ENCODE data around the gene ANTXR1. TPM values are rescaled to one million over a fixed set of nuclear protein-coding genes. Genes with fewer than 3 reads are reported as not detected.

Gene ANTXR1
- total RNA-seq, 2 experiments from 2014 or later: not detected

DNA sequence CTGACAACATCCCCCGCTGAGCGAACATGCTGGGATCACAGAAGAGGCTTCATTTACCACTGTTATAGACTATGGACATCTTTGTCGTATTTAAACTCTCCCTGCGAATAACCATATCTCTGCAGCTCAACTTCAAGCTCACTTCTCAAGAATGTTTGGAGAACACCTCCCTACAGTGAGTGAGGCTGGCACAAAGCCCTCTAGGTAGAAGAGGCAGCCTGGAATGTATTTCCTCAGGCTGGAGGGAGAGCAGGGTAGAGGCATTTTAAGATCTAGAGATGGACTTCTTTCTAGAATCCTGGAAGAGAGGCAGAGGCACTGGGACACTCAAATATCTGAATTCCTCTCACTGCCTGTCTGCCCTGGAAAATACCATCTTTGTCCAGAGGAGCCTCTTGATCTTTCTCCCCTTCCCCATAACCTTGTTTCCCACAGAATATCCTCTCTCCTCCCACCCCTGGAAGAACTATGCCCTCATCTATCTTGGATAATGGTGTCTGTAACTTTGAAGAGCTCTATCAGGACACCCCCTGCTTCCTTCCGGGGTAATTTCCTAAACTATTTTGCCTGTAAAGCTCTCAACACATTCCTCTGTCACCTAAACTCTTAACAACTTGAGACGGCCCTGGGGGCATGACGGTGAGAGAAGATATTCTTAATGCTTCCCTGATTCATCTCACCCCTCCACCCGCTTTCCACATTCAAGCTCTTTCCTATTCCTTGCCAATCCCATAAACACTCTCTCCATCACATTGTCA lies 2.4 kb upstream of the ANTXR1 start:
- H3K9me3 Mint-ChIP-seq: no peaks in the 10 kb centered on the region
- no peak overlapping the region for H3K27ac Mint-ChIP-seq
- no peaks in the 10 kb centered on the region for H3K36me3 Mint-ChIP-seq
- ChIA-PET CTCF (interaction anchor here (0.9 to 1.4 kb wide), 3 partner anchors 67 to 296 kb away, joined by 3 to 4 read pairs (median 3); no protein-coding TSS in a partner anchor), POLR2A (no interaction called here)
- no peak overlapping the region for H3K4me3 Mint-ChIP-seq
- H3K4me1 Mint-ChIP-seq (ENCODE audit: low read depth): peaks cover 14% of the 10 kb centered on the region
- intact Hi-C loops (cut with micrococcal nuclease): loop anchor here (5.0 kb wide), 1 partner anchor 297 kb away; no protein-coding TSS in a partner anchor
- H3K27me3 Mint-ChIP-seq: peaks cover 35% of the 10 kb centered on the region
- DNase-seq: no peak

DNA sequence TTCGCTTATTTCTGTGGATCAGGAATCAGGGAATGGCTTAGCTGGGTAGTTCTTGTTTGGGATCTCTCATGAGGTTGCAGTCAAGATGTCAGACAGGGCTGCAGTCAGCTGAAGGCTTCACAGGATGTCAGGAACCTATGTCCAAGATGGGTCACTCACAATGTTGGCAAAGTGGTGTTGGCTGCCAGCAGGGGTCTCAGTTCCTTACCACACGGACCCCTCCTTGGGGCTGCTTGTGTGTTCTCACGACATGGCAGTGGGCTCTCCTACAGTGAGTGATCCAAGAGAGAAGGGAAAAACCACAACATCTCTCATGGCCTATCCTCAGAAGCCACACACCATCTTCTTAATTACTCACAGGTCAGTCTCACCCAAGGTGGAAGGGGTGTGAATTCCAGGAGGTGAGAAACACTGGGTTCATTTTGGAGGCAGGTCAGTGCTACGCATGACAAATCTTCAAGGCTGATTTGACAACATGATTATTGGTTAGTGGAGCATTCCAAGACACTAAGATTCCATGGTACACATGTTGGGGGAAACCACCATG lies 1.3 kb upstream of the ANTXR1 start:
- no peak overlapping the region for H3K27ac Mint-ChIP-seq
- POLR2A ChIA-PET: no interaction called here
- intact Hi-C loops (cut with micrococcal nuclease): loop anchor here (5.0 kb wide), 1 partner anchor 296 kb away; no protein-coding TSS in a partner anchor
- CTCF ChIA-PET: interaction anchor here (1.0 to 2.3 kb wide), 3 partner anchors 294 to 297 kb away, joined by 3 to 7 read pairs (median 4); no protein-coding TSS in a partner anchor
- H3K4me1 Mint-ChIP-seq (ENCODE audit: low read depth): peaks cover 14% of the 10 kb centered on the region
- no peak for DNase-seq
- no peaks in the 10 kb centered on the region for H3K36me3 Mint-ChIP-seq
- H3K4me3 Mint-ChIP-seq: no peak overlapping the region
- H3K9me3 Mint-ChIP-seq: no peaks in the 10 kb centered on the region
- H3K27me3 Mint-ChIP-seq: peaks cover 35% of the 10 kb centered on the region

DNA sequence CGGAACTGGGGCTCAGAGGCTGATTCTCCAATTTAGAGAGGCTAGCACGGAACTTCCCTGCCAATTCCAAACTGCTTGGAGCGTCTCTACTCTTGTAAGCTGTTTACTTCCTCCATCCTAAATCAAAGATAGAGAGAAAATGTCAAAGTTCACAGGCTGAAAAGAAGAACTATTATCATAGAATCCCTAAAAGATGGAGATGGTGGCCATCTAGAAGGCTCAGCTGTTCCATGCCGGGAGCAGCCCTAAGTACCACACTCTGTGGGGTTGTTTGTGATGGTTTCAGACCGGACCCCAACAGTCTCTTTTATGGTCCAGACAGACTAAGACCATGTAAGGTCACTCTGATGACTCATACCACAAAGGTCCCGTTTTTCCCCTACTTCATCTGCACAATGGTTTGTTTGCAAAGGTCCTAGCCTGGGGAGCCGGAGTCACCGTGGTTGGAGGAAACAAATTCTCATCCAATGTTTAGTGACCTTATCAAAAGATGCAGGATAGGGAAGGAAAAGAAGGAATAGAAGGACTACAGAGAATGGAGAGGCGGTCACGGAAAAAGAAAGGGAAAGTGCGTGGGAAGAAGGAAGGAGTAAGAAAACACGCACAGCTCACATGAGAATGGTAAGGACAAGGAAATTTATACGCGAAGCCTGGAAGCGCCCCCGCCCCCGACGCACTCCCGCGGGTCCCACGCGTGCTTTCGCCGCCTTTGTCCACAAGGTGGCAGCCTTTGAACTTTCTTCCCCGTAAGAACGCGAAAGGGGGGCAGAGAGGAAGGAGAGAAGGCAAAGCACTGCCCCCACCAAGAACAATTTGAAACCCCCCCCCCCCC lies 453 bp upstream of the ANTXR1 start:
- H3K36me3 Mint-ChIP-seq: no peaks in the 10 kb centered on the region
- H3K4me3 Mint-ChIP-seq: peak overlapping the region; percentile 61
- H3K27me3 Mint-ChIP-seq: peaks cover 42% of the 10 kb centered on the region
- peak; percentile 44 for DNase-seq
- CTCF ChIA-PET: interaction anchor here (0.6 to 2.3 kb wide), 8 partner anchors 9 to 421 kb away, joined by 3 to 7 read pairs (median 4); no protein-coding TSS in a partner anchor
- intact Hi-C loops (cut with micrococcal nuclease): loop anchor here (1.0 to 5.0 kb wide), 2 partner anchors 69 to 295 kb away; no protein-coding TSS in a partner anchor
- peaks cover 14% of the 10 kb centered on the region for H3K4me1 Mint-ChIP-seq (ENCODE audit: low read depth)
- POLR2A ChIA-PET: no interaction called here
- H3K9me3 Mint-ChIP-seq: no peaks in the 10 kb centered on the region
- no peak overlapping the region for H3K27ac Mint-ChIP-seq

DNA sequence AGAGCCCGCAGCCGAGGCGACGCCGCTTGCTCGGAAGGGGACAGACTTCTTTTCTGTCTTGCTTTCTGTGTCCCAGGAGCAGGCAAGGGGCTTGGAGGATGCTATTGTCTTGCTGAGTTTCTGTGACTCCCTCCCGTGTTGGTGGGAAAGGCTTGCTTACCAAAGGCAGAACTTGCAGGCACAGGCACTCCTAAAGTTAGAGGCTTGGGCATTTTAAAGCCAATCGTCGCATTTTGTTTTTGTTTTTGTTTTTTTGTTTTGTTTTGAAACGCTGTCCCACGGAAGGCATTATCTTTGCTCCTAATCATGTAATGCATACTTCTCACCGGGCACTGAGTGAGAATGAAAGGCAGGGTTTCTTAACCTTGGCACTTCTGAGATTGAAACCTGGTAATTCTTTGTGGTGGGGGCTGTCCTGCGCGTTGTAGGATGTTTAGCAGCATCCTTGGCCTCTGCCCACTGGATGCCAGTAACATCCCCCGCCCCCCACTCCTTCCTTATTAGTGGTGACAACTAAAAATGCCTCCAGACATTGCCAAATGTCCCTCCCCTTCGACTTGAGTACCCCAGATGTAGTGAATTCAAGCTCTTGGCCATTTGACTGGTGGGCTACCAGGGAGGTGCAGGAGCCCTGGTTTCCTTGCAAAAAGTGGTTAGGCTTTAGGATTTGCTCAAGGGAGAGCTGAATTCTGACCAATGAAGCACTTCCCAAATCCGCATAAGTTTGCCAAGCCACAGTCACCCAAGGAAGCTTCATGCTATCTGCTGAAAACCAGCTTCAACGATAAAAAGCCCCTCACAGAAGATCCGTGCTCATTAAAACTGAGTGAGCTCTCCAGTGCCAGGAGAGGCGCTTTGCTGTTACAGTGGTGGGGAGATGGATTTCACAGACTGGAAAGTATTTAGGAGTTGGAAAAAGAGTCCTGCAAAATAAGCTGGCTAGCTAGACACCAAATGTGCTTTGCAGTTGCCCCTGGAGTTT lies 1.2 kb downstream of the ANTXR1 start:
- H3K27ac Mint-ChIP-seq: no peak overlapping the region
- POLR2A ChIA-PET: no interaction called here
- no peaks in the 10 kb centered on the region for H3K36me3 Mint-ChIP-seq
- intact Hi-C loops (cut with micrococcal nuclease): loop anchor here (1.0 to 5.0 kb wide), 3 partner anchors 40 to 293 kb away; no protein-coding TSS in a partner anchor
- CTCF ChIA-PET: interaction anchor here (0.7 to 1.4 kb wide), 3 partner anchors 10 to 800 kb away, joined by 3 to 6 read pairs (median 4); no protein-coding TSS in a partner anchor
- peaks cover 14% of the 10 kb centered on the region for H3K4me1 Mint-ChIP-seq (ENCODE audit: low read depth)
- H3K4me3 Mint-ChIP-seq: peak overlapping the region; percentile 61
- DNase-seq: peak; percentile 40
- H3K27me3 Mint-ChIP-seq: peaks cover 51% of the 10 kb centered on the region
- no peaks in the 10 kb centered on the region for H3K9me3 Mint-ChIP-seq

DNA sequence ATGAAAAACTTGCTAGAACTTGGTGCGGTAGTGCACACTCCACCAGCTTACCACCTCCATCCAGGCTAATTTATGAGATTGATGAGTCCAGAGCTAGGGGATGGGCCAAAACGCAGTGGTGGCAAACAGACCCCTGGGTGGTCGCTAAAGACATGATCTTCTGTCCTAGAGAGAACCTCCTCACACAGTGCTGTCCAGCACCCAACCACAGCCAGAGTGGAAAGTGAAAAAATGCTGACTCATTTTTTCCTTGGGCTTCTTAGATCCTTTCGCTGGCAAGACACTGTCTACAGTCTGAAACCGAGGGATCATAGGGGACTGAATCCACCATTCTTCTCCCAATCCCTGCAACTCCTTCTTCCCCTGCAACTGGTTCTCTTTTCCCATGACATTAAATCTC lies 4.1 kb downstream of the ANTXR1 start:
- Mint-ChIP-seq H3K4me1 (ENCODE audit: low read depth) (peaks cover 14% of the 10 kb centered on the region), H3K27me3 (peaks cover 61% of the 10 kb centered on the region), H3K27ac (no peak overlapping the region), H3K4me3 (no peak overlapping the region), H3K36me3 (no peaks in the 10 kb centered on the region), H3K9me3 (no peaks in the 10 kb centered on the region)
- ChIA-PET CTCF (no interaction called here), POLR2A (no interaction called here)
- intact Hi-C loops (cut with micrococcal nuclease): no loop called here
- no peak for DNase-seq

DNA sequence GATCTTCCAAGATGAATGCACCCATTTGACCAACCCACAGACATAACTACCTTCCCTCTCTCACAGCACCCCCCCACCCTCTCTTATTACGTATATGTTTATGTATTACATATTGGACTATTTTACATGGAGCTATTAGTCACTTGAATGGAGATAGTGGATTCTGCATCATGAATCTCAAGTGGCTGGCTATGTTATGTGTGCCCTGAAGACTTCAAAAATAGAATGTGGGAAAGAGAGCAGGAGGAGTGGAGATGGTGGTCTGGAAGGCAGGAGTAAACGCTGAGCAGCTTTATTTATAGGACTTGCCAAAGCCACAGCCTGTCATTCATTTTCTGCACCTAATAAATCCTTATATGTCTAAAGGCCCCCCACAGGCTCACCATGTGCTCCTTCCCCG lies 4.9 kb downstream of the ANTXR1 start:
- Mint-ChIP-seq H3K27ac (no peak overlapping the region), H3K9me3 (no peaks in the 10 kb centered on the region), H3K4me1 (ENCODE audit: low read depth) (peaks cover 8% of the 10 kb centered on the region), H3K4me3 (no peak overlapping the region), H3K36me3 (no peaks in the 10 kb centered on the region), H3K27me3 (peaks cover 55% of the 10 kb centered on the region)
- intact Hi-C loops (cut with micrococcal nuclease): no loop called here
- POLR2A ChIA-PET: no interaction called here
- no peak for DNase-seq
- CTCF ChIA-PET: no interaction called here

DNA sequence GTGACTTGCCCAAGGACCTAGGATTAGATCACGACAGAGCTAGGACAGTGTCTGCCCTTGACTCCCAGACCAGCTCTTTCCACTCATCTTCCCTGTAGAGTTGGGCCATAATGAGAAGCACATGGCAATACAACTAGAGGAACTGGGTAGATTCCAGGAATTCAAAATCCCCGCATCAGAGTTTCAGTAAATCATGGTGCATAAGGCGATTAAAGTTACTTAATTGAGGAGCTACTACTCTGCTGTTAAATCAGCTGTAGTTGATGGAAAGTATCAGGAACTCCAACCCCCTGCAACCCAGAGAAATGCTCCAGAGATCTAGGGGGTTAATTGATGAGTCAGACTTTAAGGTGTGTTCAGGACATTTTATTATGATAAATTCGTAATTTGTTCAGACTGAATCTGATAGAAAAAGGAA lies 5.7 kb downstream of the ANTXR1 start:
- Mint-ChIP-seq H3K4me1 (ENCODE audit: low read depth) (peaks cover 7% of the 10 kb centered on the region), H3K36me3 (no peaks in the 10 kb centered on the region), H3K4me3 (no peak overlapping the region), H3K27me3 (peaks cover 51% of the 10 kb centered on the region), H3K27ac (no peak overlapping the region), H3K9me3 (no peaks in the 10 kb centered on the region)
- ChIA-PET CTCF (no interaction called here), POLR2A (no interaction called here)
- intact Hi-C loops (cut with micrococcal nuclease): no loop called here
- DNase-seq: no peak

DNA sequence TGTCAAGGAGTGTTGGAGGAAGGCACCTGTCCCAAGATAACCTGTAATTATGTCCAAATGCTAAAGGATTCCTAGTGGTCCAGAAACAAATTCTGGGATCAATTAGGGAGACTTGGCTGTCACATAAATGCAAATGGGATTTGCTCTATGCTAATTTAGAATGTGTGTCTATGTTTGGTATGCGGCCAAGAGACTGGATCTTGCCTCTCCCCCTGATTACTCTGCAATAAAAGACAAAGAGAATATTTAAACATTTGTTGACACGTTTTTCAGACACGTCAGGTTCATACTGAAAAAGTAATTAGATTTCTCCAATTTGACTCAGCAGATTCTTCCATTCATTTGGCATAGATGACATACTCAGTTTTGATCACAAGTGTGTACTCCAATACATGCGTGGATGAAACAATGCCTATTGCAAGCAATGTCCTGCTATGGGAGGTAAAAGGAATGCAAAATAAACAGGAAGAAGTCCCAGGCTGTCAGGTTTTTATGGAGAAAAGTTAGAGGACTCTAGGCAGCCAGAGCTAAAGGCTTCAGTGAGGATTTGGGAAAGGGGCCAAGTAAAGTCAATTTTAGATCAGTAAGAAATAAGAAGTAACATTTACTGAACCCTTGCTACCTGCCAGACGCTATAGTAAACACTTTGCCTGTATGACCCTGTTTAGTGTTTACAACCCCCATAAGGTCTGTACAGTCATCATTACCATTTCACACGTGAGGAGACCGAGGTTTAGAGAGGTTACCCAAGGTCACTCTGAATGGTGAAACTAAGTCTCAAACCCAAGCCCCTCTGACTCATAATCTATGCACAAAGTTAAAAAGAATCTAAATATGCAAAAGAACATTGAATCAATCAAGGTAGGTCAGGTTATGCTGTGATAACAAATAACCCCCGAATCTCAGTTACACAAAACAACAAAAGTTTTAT lies 7.8 kb downstream of the ANTXR1 start:
- ChIA-PET CTCF (no interaction called here), POLR2A (no interaction called here)
- intact Hi-C loops (cut with micrococcal nuclease): no loop called here
- DNase-seq: no peak
- H3K36me3 Mint-ChIP-seq: no peaks in the 10 kb centered on the region
- no peak overlapping the region for H3K4me3 Mint-ChIP-seq
- peaks cover 37% of the 10 kb centered on the region for H3K27me3 Mint-ChIP-seq
- no peaks in the 10 kb centered on the region for H3K4me1 Mint-ChIP-seq (ENCODE audit: low read depth)
- H3K27ac Mint-ChIP-seq: no peak overlapping the region
- no peaks in the 10 kb centered on the region for H3K9me3 Mint-ChIP-seq

DNA sequence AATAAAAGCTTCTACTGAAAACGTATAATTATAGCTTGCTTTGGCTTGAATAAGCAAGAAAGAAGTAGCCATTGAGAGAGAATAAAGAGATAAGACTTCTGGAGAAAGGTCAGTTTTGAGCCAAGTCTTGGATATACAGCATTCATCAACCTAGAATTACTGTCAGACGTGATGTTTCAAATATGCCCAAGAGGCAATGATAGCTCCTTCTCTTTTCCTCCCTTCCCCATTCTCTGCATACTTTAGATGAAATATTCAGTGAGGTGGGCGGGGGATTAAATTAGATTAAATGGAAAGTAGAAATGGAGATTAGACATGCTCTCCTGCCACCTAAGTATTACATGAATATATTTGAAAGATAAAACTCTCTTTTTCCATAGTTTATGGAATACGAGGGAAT lies 8.7 kb downstream of the ANTXR1 start:
- CTCF ChIA-PET: interaction anchor here (1.7 kb wide), 1 partner anchor 78 kb away, joined by 4 read pairs; no protein-coding TSS in a partner anchor
- H3K27me3 Mint-ChIP-seq: peaks cover 46% of the 10 kb centered on the region
- H3K4me1 Mint-ChIP-seq (ENCODE audit: low read depth): no peaks in the 10 kb centered on the region
- intact Hi-C loops (cut with micrococcal nuclease): no loop called here
- no peaks in the 10 kb centered on the region for H3K36me3 Mint-ChIP-seq
- no peak overlapping the region for H3K4me3 Mint-ChIP-seq
- POLR2A ChIA-PET: interaction anchor here (0.6 kb wide), 1 partner anchor 248 kb away, joined by 4 read pairs; no protein-coding TSS in a partner anchor
- no peak overlapping the region for H3K27ac Mint-ChIP-seq
- no peak for DNase-seq
- no peaks in the 10 kb centered on the region for H3K9me3 Mint-ChIP-seq

DNA sequence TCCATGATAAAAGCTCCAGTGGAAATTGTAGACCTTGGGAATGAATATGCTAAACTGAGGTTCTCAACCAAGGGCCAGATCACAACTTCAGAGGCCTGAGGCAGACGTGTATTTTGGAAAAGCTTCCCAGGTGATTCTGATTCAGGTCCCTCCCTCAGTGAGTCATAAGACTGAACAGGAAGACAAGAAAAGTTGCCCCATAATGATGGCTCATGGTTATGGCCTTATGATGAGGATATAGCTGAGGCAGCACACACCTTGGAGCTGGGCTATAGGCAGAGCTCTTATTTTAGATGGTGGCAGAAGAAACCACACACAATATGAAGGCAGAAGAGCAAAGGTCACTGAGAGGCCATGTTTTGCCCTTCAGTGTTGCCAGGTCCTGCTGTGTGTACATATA lies 9.6 kb downstream of the ANTXR1 start:
- no peak for DNase-seq
- ChIA-PET POLR2A (no interaction called here), CTCF (interaction anchor here (0.6 to 1.7 kb wide), 2 partner anchors 79 to 359 kb away, joined by 4 read pairs; no protein-coding TSS in a partner anchor)
- Mint-ChIP-seq H3K4me3 (no peak overlapping the region), H3K27ac (no peak overlapping the region), H3K27me3 (peaks cover 47% of the 10 kb centered on the region), H3K4me1 (ENCODE audit: low read depth) (no peaks in the 10 kb centered on the region), H3K36me3 (no peaks in the 10 kb centered on the region), H3K9me3 (no peaks in the 10 kb centered on the region)
- intact Hi-C loops (cut with micrococcal nuclease): no loop called here

All from activated CD4-positive, alpha-beta memory T cell treated with anti-CD3 and anti-CD28 coated beads for 36 hours (primary cell).